ENCODE results near the gene CCR6.

DNA sequence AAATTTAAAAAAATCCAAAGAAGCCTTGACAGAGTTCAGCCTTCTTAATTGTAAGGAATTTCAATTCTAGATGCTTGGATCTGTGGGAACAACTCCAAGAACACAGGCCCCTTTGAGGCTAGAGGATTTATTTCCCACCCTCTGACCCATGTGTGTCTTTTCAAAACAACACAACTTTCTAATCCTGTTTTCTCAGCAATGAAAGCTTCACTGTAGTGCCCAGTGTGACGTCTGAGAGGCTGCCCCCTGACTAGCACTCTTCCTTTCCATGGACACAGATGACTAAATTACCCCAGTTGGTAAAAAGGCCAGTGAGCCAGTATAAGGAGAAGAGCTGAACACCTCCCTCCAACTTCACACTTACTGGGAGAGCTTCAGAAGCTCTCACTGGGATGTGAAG is 16.5 kb upstream of the CCR6 start:
- no peak for TF ChIP-seq EZH2phosphoT487 (IDR thresholded peaks at IDR 0.05; ENCODE audit: borderline replicate concordance, low read depth, low read length)
- no peak for TF ChIP-seq CTCF (conservative IDR thresholded peaks at IDR 0.05; ENCODE audit: low read length)

All from OCI-LY7 (cell line).